Esophagus muscularis mucosa (tissue), 4 donors: ENCODE measurements around the gene PSD4. TPM values are rescaled to one million over a fixed set of nuclear protein-coding genes. Genes with fewer than 3 reads are reported as not detected.

ENCODE experiments used
- DNase-seq: peaks from one replicate; pipeline ENCODE4 v3.0.0-alpha.2; 2017; ENCODE audit errors: extremely low spot score
- H3K27ac ChIP-seq, 4 donors: fragments of 200-600 bp; sonication (generic); replicated peaks in 1 of 4; 1 replicate in 3 of 4; 2 replicates in 1 of 4; pipeline ENCODE4 v1.5.1; 2016 to 2019; ENCODE audit warnings: mild to moderate bottlenecking in 1 of 4
- H3K27me3 ChIP-seq, 4 donors: fragments of 200-600 bp; sonication (generic); one replicate each; pipeline versions ENCODE4 v1.5.1 to v1.6.0; 2016 to 2019
- H3K36me3 ChIP-seq, 4 donors: fragments of 200-600 bp; sonication (generic); one replicate each; pipeline ENCODE4 v1.5.1; 2016 to 2019
- H3K4me1 ChIP-seq, 4 donors: fragments of 200-600 bp; sonication (generic); one replicate each; pipeline ENCODE4 v1.5.1; 2016 to 2019
- H3K4me3 ChIP-seq, 4 donors: fragments of 200-600 bp; sonication (generic); 1 replicate in 2 of 4; 2 replicates in 2 of 4; pipeline ENCODE4 v1.5.1; 2016 to 2019; ENCODE audit warnings: mild to moderate bottlenecking in 4 of 4, moderate library complexity in 1 of 4
- H3K9me3 ChIP-seq, 4 donors: fragments of 200-600 bp; sonication (generic); 1 replicate in 3 of 4; 2 replicates in 1 of 4; pipeline ENCODE4 v1.5.1; 2016 to 2019
- CTCF ChIP-seq, 3 experiments: fragments of 200-600 bp in 2 of 3; fragments of 450-650 bp in 1 of 3; sonication (generic) in 2 of 3; IDR thresholded peaks; one replicate each; pipeline ENCODE4 v1.5.1; 2017 to 2019; ENCODE audit warnings: antibody characterized with exemption in 3 of 3, mild to moderate bottlenecking in 2 of 3, moderate library complexity in 1 of 3
- EP300 ChIP-seq: sonication (generic); formaldehyde crosslinking; IDR thresholded peaks from one replicate; pipeline ENCODE4 v1.6.1; 2017; ENCODE audit warnings: antibody characterized with exemption
- POLR2A ChIP-seq: fragments of 450-650 bp; IDR thresholded peaks from one replicate; pipeline ENCODE4 v1.6.1; 2017; ENCODE audit warnings: antibody characterized with exemption, moderate library complexity, mild to moderate bottlenecking, low read depth
- POLR2AphosphoS5 ChIP-seq, 2 donors: sonication (generic); formaldehyde crosslinking; IDR thresholded peaks; one replicate each; pipeline ENCODE4 v1.6.1; 2017; ENCODE audit warnings: antibody characterized with exemption in 2 of 2
- WGBS: methylation state at CpG from one replicate; pipeline ENCODE4 v1.1.5; 2018; 5-methylcytosine and 5-hydroxymethylcytosine counted together
- intact Hi-C: fragments of 100-400 bp; cut with DNase I; formaldehyde crosslinking; loops from one replicate; pipeline ENCODE4 v1.15.1; 2023
- total RNA-seq, 4 donors: library from RNA; depleted of rRNA; stranded (reverse); fragments of >200 nt; gene quantifications; one replicate each; pipeline versions ENCODE4 v1.1.0 to v1.2.1, GENCODE V29; 2016

PSD4 gene
- total RNA-seq, 4 donors from 2014 or later = 3.1 to 4.6 (median 3.6) TPM

- H3K4me3 ChIP-seq = no peak overlapping the region
- no peaks in the 10 kb centered on the region for H3K9me3 ChIP-seq
- no peak overlapping the region for H3K27ac ChIP-seq
- TF ChIP-seq POLR2A = no peak
- TF ChIP-seq CTCF (IDR thresholded peaks at IDR 0.05) = no peak
- TF ChIP-seq POLR2AphosphoS5 (IDR thresholded peaks at IDR 0.05) = no peak
- no peak for TF ChIP-seq EP300
- no peaks in the 10 kb centered on the region for H3K27me3 ChIP-seq
- intact Hi-C loops = no loop called here
- DNase-seq = no peak
- no peaks in the 10 kb centered on the region for H3K36me3 ChIP-seq
- H3K4me1 ChIP-seq = peaks cover 4 to 9% (median 7%) of the 10 kb centered on the region in 4 donors
- WGBS = 63% methylated on average over 4 of the region's 4 CpGs
Observed at GRCh38 chr2:113226462-113226861, 52.7 kb downstream of the PSD4 start.

- 67% methylated on average over 1 of the region's 1 CpG for WGBS
- no peak overlapping the region for H3K27ac ChIP-seq
- H3K4me3 ChIP-seq = no peak overlapping the region
- no peaks in the 10 kb centered on the region for H3K36me3 ChIP-seq
- intact Hi-C loops = no loop called here
- no peaks in the 10 kb centered on the region for H3K27me3 ChIP-seq
- no peaks in the 10 kb centered on the region for H3K9me3 ChIP-seq
- DNase-seq = no peak
- TF ChIP-seq POLR2A = no peak
- TF ChIP-seq CTCF (IDR thresholded peaks at IDR 0.05) = no peak
- no peak for TF ChIP-seq POLR2AphosphoS5 (IDR thresholded peaks at IDR 0.05)
- TF ChIP-seq EP300 = no peak
- H3K4me1 ChIP-seq = peaks cover 4 to 9% (median 7%) of the 10 kb centered on the region in 4 donors
Observed at GRCh38 chr2:113227290-113227689, 53.5 kb downstream of the PSD4 start.

GRCh38 chr2:113227698-113228097, 53.9 kb downstream of the PSD4 start:
- no peak for DNase-seq
- H3K27ac ChIP-seq = no peak overlapping the region
- 83% methylated on average over 3 of the region's 3 CpGs for WGBS
- H3K4me1 ChIP-seq = peaks cover 4 to 9% (median 7%) of the 10 kb centered on the region in 4 donors
- no peaks in the 10 kb centered on the region for H3K9me3 ChIP-seq
- H3K27me3 ChIP-seq = no peaks in the 10 kb centered on the region
- no peaks in the 10 kb centered on the region for H3K36me3 ChIP-seq
- intact Hi-C loops = no loop called here
- no peak for TF ChIP-seq CTCF (IDR thresholded peaks at IDR 0.05)
- no peak for TF ChIP-seq EP300
- TF ChIP-seq POLR2A = no peak
- TF ChIP-seq POLR2AphosphoS5 (IDR thresholded peaks at IDR 0.05) = no peak
- H3K4me3 ChIP-seq = no peak overlapping the region

GRCh38 chr2:113228351-113228750, 54.6 kb downstream of the PSD4 start:
- no peak for DNase-seq
- Histone ChIP-seq H3K4me1 (peaks cover 4 to 9% (median 7%) of the 10 kb centered on the region in 4 donors), H3K9me3 (no peaks in the 10 kb centered on the region), H3K27ac (no peak overlapping the region), H3K4me3 (no peak overlapping the region), H3K27me3 (no peaks in the 10 kb centered on the region), H3K36me3 (no peaks in the 10 kb centered on the region)
- TF ChIP-seq EP300 = no peak
- no peak for TF ChIP-seq POLR2A
- no peak for TF ChIP-seq CTCF (IDR thresholded peaks at IDR 0.05)
- no peak for TF ChIP-seq POLR2AphosphoS5 (IDR thresholded peaks at IDR 0.05)
- intact Hi-C loops = no loop called here
- WGBS = 100% methylated on average over 1 of the region's 1 CpG
